GM19328 (cell line): ENCODE results near the gene MPI.
A peak's percentile ranks its signal among the peaks of the same experiment; 100 is the strongest.

Experiments used
- ATAC-seq: cut with Tn5 transposase; IDR thresholded peaks from one replicate; pipeline ENCODE4 v1.9.1; 2021; ENCODE audit warnings: mild to moderate bottlenecking, moderate library complexity; ENCODE audit not compliant: unreplicated experiment

The MPI gene, protein sequence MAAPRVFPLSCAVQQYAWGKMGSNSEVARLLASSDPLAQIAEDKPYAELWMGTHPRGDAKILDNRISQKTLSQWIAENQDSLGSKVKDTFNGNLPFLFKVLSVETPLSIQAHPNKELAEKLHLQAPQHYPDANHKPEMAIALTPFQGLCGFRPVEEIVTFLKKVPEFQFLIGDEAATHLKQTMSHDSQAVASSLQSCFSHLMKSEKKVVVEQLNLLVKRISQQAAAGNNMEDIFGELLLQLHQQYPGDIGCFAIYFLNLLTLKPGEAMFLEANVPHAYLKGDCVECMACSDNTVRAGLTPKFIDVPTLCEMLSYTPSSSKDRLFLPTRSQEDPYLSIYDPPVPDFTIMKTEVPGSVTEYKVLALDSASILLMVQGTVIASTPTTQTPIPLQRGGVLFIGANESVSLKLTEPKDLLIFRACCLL

DNA sequence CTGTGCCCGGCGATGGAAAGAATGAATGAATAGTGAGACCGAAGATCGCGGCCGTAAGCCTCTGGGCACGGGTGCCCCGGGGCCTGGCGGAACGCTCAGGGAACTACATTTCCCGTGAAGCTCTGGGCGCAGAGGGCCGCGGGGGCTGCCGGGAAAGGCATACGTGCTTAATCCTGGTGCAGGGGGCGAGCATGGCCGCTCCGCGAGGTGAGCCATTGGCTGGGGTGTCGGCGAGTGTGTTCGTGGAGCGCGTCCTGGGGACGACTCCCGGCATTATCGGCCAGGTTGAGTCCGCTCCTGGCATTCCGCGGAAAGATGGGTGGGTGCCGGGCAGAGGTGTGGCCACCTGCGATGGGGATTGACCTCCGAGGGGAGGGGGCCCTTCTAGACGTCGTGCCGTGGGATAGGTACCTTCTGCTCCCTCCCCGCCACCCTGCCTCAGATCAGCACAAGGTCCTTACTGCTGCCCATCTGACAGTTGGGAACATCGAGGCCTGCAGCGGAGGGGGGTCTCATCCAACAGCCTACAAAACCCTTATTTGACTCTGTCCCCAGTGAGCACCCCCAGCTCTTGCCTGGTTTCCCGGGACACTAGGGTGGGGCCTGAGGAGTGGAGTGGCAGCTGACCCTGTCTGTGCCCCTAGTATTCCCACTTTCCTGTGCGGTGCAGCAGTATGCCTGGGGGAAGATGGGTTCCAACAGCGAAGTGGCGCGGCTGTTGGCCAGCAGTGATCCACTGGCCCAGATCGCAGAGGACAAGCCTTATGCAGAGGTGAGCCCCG is at the start of gene MPI:
Gene MPI, plus strand, starts transcription at position 160 of the 782 bp plus-strand sequence. Its CDS starts 32 bp downstream, at position 192.
- ATAC-seq = peak; percentile 87

DNA sequence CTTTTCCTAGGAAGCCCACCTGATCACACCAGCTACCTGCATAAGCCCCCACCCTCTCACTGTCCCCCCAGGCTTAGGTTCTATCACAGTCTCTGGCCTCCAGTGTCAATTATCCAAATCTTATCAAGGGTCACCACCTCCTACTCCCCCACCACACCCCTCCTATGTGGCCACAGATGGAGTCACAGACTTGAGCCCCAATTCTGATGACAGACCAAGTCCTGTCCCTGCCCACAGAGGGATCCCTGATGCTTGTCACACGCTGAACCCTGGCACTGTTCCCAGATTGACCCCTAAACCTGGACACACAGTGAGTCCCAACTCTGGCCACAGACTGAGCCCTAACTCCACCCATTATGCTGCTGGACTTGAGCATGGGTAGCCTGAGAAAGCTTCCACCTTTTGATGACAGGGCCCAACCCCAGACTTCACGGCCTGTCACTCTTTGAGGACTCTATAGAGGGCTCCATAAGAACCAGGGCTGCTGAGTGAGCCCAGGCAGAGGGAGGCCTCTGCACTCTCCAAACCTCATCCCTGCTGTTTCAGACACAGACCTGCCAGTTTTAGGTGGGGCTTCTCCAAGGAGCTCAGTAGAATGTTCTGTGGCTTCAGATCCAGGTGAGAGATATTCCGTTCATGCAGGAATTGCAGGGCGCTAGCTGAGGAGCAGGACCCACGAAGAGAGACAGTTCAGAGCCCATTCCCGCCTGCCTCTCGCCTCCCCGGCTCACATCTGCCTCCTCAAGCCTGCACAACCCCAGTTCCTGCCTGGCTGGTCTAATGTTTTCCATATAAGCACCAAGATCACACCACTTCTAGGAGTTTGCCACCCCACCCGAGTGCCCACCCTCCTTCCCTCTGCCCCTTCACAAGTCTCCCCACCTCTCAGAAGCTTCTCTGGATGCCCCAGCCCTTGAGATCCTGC is 48.7 kb upstream of the MPI start:
- no peak for ATAC-seq

DNA sequence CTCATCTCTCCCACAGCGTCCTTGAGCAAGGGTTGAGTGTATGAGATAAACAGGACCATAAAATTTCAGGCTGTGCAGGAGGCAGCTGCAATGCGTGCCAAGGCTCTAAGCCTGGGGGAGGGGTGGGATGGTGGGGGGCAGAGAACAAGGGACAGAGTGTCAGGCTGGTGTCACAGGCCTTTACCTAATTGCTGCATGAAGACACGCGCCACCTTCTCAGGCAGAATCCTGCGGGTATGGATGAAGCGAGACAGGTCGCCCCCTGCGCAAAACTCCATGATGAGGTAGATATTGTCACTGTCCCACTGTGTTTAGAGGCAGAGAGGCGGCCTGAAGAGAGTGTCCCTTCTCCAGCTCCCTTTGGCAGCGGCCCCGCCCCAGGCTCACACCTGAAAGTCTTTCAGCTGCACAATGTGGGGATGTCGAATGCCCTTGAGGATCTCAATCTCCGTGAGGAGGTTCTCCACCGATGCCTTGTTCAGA is 47.9 kb upstream of the MPI start:
- no peak for ATAC-seq

DNA sequence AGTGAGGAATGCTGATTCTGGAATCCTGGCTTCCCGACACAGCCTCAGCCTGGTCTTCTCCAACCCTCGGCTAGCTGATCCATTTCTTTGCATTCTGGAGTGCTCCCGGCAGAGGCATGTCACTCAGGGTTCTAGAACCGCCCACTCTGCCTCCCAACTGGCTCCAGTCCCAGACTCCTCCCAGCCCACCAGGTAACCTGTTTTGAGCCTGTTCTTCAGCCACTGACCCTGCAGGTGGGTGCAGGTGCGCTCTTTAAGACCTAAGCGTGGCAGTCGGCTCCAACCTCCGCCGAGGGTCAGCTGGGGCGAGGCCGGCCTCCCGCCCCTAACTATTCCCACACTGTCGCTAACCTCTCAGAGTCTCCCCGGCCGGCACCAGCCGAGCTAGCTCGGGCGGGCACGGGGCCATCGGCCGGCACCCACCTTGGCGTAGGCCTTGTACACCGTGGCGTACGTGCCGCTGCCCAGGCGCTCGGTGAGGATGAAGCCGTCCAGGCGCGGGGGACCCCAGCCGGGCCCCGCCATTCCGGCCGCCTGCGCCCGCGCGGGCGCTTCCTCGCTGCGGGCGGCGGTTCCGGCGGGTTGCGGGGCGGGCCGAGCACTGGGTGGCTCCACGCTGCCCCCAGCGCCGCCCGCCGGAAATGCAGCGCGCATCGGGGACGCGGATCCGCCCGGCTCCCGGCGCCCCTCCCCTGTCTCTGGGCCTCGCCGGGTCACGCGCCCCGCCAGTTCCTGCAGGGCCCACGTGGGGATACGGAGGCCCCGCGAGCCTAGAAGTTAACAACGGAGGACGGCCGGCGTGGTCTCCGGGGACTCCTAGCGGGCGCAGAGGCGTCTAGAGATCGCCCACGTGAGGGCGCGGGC is 47.0 kb upstream of the MPI start, which contains the start of gene ULK3:
Gene ULK3, minus strand, starts transcription at position 576 of the 864 bp plus-strand sequence. Its CDS starts 51 bp downstream, at position 525.
- ATAC-seq = peak; percentile 82

DNA sequence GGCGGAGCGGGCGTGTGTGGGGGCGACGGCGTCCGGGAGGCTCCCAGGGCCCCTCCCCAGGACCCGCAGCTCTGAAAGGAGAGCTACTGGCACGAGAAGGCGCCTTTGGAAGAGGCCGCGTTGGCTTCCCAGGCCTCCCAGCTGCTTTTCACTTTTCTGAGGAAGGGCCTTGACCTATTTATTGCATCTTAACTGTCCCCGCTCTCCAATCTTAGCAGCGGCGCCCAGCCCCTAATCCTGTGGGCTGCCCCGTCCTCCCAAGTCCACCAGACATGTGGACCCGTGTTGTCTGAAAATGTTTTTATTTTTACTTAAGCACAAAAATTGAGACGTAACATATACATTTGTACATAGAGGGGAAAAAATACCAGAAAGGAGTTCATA is 46.4 kb upstream of the MPI start:
- no peak for ATAC-seq

DNA sequence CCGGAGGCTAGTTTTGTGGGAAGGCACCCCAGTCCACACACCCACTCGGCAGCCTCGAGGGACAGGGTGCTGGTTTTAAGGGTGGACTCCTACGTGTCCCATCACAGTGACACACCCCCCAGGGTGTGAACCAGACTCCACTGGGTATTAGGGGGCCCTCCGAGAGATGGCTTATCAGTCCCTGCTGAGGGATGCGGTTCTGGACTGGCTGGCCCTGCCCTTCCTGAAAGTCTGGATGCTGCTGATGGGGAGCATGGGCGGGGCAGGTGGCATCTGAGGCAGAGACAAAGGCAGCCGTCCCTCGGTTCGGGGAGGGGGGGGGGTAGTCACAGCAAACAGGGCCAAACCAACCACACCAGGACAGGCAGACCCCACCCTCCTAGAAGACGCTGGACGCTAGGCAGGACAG is 45.9 kb upstream of the MPI start:
- ATAC-seq = no peak

DNA sequence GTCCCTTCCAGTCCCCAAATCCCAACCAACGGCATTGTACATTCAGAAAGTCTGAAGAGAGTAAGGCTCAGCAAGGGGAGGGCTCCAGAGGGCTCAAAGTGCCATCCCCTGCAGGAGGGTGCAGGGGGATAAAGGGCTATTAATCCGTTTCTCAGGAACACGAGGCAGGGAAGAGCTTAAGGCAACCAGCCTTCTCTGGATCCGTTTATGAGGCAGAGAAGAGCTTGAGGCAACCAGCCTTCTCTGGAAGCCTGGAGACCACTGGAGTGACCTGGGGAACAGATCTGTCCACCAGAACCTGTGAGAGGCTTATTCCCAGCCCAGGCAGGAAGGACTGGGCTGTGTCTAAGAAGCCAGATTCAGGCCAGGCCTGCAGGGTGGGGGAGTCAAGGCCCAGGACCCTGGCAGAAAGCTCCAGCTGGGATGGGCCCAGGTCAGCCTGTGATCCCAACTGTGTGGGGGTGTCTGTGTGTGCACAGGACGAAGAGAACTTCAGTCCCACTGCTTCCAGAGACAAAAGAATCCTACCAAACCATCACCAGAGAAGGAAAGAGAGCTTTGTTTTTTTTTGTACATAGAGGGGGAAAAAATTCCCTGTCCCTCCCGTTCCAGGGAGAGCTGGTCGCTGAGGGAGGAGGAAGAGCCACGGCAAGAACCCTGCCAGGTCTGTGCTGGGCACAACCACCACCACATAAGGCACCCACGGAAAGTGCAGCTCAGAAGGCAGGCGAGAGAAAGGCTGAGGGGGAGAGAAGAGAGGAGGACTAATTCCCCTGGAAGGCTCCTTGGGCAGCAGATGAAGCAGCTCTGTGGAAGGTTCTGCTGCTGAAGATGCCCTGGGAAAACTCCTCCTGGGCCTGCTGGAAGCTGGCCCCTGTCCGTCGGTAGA is 45.3 kb upstream of the MPI start:
- no peak for ATAC-seq

DNA sequence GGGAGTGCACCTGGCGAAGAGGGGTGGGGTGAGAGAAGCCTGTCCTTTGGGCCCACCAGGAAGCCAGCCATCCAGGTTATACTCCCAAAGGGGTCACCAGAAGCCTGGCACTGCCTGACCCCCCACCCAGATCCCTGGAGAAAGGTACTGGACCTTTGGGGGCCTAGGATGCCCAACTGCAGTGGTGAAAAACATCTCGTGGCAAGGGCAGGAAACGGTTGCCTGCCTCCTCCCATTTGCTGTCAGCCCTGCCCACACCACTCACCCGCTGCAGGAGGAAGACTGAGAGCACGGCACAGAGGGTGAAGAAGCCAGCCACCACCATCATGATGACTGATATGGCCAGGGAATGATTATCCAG is 44.7 kb upstream of the MPI start:
- no peak for ATAC-seq

DNA sequence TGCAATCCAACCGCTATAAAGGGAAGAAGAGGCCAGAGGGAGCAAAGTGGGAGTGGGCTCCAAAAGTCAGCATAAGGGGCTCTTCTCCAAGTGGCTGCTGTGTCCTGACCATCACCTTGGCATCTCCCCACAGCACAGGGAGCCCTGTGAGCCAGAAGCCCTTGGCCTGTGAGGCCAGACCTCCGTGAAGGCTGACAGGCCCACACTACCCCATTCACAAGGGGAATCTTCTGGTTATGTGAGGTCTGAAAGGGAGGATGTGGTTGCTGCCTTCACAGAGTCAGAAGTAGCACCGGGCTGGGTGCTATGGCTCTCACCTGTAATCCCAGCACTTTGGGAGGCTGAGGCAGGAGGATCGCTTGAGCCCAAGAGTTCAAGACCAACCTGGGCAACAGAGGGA is 44.3 kb upstream of the MPI start:
- ATAC-seq = no peak

DNA sequence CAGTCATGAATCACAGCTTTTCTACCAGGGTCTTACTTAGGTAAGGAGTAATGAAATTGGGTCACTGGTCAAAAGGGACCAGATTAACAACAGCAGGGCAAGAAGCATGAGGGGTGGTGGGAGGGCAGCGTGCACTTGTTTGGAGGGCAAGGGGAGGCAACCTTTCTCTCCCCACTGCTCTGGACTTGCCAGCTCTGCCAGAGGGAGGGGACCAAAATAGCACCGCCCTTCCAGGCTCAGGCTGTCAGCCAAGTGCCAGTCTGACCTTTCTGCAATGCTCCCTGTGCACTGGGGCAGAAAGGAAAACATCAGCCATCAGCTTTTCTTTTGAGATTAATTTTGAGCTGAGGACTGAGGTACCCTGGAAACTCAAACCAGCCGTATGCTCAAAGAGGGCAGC is 42.4 kb upstream of the MPI start:
- ATAC-seq = no peak

DNA sequence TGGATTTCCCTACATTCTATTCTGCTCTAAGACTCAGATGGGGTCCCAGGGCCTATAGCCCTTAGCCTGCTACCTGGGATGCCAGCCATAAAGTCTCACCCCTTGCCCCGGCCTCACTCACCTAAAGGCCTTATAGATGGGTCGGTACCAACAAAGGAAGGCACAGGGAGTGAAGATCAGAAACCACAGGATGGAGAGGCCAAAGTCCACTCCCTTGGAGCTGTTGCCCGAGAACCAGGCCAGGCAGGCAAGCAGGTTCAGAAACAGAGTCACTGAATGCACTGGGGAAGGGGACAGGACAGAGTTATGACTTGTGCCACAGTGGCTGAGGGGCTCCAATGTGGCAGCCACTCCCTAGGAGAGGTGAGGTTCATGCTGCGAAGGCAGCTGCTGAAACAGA is 39.4 kb upstream of the MPI start:
- no peak for ATAC-seq

DNA sequence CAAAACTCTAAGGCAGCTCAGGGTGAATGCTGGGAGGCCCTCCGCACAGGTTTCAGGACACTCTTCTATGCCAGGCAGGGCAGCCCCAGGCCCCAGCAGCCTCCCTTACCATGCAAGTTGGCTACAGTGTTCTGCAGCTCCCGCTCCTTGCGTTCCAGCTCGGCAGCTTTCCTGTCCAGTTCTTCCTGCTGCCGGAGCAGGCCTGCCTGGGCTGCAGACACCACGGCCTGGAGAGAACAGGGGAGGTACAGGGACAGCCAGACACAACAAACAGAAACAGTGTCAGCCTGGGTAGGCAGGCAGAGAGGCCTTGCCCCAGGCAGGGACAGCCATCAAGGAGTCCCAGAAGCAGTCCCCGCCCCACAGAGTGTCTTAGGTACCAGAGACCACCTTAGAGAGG is 37.9 kb upstream of the MPI start:
- no peak for ATAC-seq

DNA sequence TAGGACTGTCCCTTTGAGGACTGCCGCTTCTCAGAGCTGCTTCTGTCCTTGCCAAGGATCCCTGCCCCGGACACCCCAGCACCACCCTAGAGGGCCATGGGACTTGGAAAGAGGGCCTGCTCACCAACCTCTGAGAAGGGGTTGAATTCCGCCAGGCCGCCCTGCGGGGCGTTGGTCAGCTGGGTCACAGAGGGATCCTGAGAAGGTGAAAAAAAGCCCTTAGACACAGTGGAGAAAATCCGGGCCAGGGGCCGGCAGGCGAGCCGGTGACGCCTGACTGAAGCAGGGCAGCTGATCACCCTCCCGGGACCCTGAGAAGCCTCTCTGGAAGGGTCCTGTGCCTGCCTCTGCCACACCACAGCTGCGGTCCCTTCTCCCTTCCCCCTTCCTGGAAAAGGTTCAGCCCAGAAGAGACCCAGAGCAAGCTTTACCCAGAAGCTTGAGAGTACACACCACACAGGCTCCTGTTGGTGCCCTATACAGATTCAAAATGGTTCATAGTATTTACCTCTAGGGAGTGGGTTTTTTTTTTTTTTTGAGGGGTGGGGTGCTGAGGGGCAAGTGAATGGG is 35.3 kb upstream of the MPI start:
- ATAC-seq = no peak

DNA sequence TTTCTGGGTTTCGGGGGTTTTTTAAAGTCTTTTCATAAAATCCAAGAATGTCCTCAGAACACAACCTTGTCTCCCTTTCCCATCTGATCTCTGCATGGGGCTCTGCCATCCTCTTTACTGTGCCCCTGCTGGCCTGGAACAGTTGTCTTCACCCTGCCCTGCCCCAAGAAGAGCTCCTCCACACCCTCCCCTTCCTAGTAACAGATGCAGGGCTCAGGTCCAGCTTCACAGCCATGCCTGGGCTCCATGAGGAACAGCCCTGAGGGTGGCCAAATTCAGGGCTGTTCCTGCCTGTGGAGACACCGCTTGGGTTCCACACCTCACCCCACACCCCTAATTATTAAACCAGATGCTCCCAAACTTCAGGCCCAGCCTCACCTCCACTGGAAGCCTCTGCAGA is 34.0 kb upstream of the MPI start:
- ATAC-seq = no peak

DNA sequence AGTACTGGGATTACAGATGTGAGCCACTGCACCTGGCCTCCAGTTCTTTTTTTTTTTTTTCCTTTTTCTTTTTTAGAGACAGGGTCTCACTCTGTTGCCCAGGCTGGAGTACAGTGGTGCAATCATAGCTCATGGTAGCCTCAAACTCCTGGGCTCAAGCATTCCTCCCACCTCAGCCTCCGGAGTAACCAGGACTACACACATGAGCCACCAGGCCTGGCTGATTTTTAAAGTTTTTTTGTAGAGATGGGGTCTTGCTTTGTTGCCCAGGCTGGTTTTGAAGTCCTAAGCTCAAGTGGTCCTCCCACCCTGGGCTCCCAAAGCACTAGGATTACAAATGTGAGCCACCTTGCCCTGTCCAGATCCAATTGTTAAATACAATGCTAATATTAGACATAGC is 33.3 kb upstream of the MPI start:
- no peak for ATAC-seq

DNA sequence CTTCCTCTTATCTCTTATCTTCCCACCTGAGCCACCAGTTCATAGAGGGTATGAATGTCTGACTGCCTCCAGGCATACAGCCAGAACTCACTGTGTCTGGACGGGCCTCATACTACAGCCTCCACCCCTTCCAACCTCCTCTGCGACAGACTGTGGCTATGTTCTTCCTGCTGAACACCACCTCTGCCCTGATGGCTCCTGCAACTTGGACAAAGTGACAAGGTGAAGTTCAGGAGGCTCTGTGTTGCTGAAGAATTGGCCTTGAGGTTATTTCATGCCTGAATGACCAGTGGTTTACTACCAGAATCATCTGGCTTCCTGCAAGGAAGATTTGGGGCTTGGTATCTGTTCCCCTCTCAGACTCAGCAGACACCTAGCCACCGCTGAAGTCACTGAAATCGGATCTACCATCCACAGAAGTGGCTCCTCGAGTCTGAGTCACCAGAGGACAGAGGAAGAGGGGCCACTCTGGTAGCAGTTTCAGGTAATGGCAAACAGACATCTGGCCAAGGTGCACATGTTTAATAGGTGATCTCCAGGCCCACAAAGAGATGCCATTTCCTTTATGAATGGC is 32.7 kb upstream of the MPI start:
- ATAC-seq = no peak

DNA sequence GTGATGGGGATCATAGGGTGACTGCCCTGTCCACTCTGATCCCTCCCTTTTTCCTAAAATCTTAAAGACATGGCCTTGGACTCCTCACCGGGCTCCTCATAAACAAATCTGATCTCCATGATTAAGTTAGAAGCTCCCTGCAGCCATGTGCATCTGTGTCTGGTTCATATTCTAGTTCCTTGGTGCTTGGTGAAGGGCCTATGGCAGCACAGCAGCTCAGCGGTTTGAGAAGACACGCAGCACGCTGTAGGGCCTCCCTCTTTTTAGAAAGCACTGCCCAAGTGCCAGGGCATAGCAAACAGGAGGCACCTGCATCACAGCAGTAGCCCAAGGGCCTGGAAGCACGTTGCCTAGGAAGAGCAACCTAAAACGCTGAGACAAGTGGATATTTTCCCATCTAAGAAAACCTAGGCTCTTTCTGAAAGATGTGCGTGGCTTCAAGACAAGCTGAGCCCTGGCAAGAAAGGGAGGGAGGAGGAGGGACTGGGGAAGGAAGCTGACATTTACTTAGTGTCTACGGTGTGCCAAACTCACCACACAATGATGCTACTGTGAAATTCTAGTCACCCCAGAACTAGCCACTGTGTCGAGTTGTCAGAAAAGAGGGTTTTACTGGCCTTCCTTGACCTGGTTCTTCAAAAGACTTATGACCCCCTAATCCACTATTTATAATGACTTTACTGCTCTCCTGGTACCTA is 32.0 kb upstream of the MPI start:
- no peak for ATAC-seq

DNA sequence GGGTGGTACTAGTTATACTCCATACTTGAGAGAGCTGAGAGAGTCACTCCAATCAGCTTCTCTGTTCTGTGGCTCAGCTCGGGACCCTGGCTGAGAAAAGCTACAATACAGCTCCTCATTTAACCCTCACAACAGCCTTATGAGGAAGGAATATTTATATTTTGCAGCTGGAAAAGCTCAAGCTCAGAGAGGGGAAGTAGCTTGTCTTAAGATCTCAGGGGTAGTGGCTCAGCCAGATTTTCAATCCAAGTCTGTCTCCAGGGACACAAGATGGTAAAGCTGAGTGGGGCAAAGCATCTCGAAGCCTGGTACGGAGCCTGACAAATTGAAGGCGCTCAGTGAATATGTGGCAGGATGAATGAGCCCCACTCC is 31.5 kb upstream of the MPI start:
- ATAC-seq = no peak
